Measurements from ENCODE around the gene TMEM183A.
A peak's percentile ranks its signal among the peaks of the same experiment; 100 is the strongest.

Gene TMEM183A

DNA sequence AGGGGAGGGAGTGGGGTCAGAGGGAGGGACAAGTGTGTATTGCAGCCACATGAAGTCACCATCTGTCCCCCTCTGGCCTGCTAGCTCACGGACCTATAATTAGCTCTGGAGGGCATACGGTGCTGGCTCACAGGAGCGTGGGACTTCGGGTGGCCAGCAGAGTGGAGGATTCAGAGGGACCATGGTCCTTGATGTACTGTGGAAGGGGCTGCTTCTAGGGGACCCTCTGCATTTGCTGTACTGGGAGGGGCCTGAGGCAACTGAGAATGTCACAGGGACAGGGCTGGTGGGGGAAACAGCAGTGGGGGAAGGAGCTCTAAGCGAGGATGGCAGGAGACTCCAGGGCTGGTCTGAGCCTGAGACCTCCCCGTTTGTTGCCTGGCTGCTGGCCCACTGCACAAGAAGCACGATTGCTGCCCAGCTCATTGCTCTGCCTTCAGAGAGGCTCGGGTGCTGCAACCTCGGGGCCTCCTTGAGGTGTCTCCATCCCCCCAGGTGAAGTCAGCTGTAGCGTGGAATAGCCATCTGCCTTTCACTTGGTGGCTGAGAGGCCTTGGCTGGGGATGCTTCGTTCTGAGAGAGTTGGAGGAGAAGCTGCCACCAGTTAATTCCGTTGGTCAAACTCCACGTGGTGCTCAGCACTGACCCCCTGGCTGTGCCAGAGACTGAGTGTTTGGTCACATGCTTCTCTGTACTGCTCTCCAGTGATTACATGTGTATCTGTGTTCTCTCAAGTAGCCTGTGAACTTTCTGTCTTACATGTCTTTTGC lies 21.8 kb downstream of the TMEM183A start:
- DNase-seq = peak in 1 of 51 donors; percentile 14

DNA sequence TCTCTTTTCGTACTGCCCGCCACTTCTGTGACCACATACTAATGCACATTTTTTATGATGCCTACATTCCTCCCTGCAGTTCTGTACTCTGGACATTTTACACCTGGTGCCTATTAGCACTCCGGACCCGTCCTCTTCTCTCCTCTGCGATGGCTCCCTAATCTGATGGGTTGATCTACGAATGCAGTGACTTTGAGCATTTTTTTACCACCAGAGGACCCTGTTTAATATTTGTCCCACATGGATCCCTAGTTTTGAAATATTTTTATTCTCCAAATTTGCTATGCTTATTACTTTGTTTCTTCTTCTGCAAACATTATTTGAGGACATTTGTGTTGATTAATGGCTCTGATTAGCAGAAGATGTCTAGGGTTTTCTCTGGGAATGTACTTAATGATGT lies 24.3 kb downstream of the TMEM183A start:
- DNase-seq = no peak

DNA sequence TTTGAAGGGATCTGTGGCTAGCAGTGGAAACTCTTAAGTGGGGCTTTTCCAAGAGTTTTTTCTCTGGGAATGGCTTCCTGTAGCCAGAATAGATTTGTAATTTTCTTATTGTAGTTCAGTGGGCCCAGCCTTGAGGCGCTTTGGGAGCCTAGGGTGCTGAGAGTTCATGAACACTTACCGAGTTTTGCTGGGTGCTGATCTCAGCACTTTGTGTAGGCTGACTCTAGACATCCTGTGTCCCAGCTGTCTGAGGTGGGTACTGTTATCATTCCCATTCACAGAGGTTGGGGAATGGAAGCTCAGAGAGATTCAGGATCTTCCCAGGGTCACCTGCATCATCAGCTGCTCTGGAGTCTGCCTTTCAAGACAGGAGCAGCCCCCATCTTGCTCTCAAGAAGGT lies 26.1 kb downstream of the TMEM183A start:
- DNase-seq = no peak

DNA sequence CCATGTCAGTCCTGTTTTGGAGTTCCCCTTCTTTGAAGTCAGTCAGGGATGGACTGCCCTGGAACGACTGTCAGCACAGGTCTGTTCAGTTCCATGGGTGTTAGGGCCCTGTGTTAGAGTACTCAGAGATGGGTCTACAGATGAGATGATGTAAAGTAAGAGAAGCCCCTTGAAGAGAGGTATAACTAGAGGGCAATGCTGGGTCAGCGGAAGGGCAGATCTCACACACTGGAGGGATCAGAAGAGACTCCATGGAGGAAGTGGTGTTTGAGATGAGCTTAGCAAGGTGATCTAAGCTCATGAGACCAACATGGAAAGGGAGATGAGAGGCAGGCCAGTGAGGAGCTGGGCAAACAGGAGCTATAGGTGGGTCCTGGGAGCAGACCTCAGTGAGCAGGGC lies 26.7 kb downstream of the TMEM183A start:
- no peak for DNase-seq

DNA sequence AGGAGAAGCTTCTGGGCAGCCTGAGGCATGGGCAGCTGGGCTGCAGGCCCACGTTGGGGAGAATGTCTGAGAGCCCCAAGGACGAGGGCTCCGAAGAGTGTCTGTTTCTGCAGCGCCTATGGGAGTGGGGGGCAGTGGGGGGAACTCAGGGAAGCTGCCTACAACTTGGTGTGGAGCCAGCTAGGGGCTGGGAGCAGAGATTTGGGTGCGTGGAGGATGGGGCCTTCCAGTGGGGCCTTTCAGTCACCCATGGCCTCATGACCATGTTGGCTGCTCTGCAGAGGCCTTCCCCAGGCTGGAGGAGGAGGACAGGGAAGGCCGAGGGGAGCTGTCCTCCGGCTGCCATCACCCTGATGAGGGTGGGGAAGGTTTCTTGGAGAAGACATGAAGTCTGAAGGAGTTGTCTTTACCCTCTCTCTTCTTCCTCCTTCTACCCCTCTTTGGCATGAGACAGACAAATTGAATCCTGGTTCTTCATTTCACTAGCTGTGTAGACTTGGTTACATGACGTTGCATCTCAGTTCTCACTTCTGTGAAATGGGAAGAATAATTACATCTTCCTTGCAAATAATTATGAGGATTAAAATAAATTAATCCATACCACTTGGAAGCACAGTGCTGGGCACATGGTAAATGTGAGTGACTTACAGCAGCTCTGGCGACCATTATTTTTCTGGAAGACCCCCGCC lies 27.4 kb downstream of the TMEM183A start:
- no peak for DNase-seq

DNA sequence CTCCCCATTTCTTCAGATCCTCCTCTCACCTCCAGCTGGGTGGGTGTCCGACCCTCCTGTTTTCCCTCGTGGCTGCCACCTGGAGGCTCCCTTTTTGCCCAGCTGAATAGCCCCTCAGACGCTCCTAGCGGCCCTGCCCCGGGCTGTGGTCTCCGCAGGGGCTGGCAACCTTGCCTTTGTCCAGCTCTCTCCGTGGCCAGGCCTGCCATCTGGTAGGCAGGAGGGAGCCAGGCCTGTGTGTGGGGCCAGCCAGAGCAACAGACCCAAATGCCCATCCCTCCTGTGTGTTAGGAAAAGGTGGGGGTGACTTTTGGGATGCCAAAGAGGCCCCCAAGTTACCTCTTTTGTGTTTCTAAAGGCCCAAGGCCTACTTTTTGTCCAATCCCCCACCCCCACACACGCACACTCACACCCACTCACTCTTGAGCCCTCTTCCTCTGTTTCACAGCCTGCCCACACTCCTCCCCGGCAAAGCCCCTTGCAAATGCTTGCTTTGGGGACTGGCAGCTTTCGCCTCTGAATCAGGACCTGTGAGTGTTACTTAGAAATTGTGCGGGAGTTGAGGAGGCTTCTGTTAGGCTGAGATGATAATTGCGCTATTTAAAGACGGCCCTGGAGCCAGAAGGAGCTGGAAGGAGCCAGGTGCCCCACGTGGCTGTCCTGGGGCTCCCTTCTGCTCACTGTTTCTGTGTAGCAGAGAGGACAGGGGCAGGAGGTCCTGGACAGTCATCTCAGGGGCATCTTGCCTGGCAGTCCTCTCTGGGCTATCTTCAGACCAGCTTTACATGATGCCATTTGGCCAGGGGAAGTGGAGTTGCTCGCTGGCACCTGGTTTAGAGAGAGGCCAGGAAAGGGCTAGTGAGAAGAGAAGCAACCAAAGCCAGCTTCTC lies 28.2 kb downstream of the TMEM183A start:
- peak in 1 of 51 donors; percentile 45 for DNase-seq

DNA sequence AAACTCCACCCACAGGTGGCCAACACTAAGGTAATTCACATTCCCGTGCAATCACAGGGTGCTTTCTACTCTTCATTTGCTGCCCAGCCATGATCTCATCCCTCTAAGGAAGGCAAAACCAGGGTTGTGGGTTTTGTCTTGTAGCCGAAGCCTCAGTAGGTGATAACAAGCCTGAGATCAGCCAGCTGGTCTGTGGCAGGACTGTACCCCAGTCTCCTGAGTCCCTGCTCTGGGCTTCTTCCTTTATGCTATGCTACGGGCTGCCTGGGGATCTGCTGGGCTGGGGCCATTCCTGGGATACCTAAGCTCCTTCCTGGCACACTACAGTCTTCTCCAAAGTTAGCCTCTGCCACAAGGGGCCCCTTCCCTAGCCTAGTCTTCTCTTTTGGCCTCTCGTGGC lies 29.0 kb downstream of the TMEM183A start:
- DNase-seq = no peak

DNA sequence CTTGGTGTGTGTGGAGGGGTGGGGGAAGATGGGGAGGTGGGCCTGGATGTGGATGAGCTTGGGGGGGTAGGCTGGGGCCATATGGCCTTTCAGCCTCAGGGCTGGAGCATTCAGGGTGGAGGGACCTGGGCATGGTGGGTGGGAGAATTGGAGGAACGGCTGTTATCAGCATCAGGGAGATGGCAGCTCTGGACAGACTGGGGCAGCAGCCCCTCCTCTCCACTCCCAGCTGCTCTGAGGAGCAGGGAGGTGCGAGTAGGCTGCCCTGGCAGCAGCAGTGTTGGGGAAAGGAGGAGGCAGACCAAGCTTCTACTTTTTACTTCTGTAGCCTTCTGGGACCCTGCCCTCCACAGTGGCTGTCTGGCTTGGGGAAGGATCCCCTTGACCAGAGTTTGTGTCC lies 29.4 kb downstream of the TMEM183A start:
- DNase-seq = no peak

DNA sequence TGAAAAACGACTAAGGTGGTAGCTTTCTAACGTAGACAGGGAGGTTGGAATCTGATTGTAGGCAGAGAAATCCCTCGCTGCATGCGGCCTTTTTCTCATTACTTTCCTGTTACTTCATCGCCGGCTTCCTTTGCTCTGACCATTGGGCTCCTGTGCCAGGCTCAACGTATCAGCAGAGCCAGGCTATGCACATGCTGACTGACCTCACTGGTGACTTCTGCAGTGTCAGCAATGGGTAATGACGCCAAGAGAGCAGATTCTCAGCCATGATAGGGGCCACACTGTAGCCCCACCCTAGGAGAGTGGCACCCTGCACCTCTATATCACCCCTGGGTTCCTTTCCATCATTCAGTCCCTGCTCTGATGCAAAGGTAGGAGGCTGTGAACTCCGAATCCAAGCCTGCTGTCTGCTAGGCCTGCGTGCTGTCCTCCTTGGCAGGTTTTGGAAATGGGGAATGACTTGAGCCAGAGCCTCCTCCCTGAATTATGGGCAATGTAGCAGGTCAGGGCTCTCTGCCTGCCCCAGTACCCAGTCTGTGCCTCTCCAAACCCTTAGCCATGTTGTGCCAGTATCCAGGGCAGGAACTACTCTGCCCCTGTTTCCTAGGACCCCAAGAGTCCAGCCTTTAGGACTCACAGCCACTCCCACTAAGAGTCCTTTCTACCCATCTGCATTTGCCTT lies 30.5 kb downstream of the TMEM183A start:
- DNase-seq = no peak

DNA sequence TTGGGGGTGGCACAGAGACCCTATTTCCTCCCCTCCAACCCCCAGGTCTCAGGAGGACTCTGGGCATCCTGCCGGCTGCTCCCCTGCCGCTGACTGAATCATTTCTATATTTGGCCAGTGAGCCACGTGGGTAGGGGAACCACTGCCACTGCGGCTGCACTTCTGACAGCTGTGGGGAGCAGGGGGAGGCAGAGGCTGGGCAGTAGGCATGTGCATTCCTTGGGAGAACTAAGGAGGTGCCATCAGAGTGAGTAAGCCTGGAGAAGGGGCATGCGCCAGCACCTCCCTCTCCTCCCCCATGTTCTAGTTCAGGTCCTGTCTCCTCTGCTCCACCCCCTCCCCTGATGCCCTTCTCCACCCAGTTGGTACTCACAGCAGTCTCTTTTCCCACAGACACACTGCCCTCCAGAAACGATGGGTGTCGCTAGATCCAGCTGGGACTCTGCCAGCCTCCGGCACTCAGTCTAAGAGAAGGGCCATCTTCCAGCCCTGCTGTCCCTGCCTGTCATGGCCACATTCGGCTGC lies 31.1 kb downstream of the TMEM183A start:
- DNase-seq = peak in 29 of 51 donors; percentile 20 to 80 (median 53)

DNA sequence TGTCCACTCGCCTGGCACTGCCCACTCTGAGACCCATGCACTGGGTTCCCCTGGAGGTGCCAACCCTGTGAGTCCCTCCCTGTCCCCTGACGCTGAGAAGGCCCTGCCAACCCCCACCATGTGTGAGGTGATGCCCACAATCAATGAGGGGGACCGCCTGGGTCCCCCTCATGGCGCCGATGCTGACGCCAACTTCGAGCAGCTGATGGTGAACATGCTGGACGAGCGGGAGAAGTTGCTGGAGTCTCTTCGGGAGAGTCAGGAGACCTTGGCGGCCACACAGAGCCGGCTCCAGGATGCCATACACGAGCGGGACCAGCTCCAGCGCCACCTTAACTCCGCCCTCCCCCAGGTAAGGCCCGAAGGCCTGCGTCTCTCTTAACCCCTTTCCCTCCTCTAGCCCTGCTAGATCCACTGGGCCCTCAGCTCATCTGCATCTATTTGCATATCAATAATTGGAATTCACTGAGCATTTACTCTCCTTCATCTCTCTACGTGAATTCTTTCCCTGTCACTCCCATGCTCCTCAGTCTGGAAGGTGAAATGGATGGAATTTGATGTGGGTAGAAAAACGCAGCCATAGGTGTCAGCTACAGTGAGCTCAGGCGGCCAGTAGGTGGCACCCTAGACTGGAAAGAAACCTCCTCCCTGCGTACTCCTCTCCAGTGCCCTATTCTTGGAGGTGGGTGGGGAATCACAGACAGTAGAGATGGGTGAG lies 31.9 kb downstream of the TMEM183A start:
- DNase-seq = peak in 42 of 51 donors; percentile 9 to 82 (median 50)

DNA sequence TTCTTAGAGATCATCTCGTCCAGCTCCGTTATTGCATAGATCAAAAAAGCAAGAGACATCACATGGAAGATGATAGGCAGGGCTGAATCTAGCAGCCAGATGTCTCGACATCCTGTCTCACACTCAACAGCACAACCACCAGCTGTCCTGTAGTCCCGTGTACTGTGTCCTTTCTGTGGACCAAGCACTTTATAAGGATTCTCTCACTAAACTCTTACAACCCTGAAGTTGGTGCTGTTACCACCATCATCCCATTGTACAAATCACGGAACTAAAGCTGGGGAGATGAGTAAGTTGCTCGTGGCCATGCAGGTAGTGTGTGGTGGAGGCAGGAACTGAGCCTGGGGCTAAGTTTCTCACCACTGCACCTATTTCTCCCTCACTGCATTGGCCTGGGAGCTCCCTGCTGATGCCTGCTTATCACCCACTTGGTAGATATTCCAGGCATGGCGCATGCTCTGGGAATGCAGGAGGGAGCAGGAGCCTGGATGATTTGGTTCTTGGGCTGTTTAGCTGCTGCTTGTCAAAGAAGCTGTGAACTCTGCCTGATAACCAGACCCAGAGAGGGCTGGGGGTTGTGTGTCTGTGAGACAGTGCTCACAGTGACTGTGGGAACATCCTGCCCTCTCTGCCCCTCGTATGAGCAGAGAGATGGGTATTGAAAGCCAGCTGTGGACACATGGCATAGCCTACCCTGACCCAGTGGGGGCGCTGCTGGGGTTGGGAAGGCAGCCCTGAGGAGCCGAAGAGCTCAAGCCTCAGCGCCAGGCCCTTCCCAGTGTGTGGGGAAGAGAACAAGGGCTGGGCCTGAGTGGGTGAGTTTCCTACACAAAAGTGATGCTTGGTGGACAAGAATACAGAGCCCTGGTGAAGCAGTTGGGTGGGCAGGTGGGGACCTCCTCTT lies 32.7 kb downstream of the TMEM183A start:
- DNase-seq = no peak

DNA sequence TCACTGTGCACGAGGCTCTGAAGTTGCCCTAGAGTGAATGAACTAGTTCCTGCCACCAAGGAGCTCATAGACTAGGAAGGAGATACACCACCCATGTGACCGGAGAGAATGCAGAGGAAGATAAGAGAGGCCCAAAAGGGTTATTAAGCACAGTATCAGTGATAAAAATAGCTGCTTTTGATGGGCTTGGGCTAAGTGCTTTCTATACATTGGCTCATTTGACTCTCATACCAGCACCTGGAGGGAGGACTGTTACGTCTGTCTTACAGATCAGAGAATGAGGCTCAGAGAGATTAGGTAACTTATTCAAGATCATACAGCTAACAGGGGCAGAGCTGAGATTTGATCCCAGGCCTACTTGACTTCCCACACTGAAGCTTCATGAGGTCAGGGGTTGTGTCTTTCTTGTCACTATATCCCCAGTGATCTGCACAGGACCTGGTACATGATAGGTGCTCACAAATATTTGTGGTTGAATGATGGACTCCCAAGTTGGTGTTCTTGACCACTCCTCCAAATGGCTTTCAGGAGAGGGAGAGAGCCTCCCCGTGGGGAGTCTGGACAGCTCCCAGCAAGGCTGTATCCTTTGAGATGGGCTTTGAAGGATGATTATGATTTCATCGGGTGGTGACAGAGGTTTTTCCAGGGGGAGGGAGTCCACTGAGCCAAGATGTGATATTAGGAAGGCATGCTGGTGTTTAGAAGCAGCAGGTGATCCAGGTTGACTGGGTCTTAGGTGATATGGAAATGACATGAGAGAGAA lies 33.5 kb downstream of the TMEM183A start:
- DNase-seq = no peak

DNA sequence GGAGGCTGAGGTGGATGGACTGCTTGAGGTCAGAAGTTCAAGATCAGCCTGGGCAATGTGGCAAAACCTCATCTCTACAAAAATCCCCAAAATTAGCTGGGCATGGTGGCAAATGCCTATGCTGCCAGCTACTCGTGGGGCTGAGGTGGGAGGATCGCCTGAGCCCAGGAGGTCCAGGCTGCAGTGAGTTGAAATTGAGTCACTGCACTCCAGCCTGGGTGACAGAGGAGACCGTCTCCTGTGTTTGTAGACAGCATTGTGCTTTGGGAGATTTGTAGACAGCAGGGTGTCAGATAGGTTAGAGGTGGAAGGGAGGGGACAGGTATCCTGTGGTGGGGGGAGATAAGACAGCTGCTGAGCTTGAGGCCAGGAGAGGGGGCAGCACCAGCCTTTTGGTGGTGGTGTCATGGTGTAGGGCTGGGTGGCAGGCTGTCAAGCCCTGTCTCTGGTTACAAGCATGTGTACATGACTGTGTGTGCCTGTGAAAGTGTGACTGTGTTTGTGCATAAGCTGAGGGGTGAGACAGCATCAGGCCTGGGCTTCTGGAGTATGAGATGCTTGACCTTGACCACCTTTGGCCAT lies 34.3 kb downstream of the TMEM183A start:
- DNase-seq = peak in 1 of 51 donors; percentile 23

DNA sequence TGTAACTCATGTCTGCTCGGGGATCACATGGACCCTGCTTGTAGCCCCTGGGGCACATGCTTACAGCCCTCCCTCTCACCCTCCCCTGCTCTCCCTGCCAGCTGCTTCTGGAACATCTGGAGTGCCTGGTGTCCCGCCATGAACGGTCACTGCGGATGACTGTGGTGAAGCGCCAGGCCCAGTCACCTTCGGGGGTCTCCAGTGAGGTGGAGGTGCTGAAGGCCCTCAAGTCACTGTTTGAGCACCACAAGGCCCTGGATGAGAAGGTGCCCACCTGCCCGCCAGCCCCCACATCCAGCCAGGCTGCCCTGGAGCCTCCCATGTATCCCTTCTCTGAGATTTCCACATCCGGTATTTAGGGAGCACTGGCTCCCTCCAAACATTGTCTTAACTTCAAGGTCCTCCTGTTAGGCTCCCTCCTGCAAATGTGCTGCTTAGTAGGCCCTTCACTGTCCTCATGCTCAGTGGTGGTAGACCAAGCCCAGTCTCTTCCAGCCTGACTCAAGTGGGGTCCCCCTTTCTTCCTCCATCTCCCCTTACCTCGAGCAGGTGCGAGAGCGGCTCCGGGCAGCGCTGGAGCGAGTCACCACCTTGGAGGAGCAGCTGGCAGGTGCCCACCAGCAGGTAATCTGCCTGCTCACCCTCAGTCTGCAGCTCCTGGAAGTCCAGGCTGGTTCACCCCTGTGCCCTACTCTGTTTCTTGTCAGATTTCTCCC lies 36.8 kb downstream of the TMEM183A start:
- DNase-seq = no peak

DNA sequence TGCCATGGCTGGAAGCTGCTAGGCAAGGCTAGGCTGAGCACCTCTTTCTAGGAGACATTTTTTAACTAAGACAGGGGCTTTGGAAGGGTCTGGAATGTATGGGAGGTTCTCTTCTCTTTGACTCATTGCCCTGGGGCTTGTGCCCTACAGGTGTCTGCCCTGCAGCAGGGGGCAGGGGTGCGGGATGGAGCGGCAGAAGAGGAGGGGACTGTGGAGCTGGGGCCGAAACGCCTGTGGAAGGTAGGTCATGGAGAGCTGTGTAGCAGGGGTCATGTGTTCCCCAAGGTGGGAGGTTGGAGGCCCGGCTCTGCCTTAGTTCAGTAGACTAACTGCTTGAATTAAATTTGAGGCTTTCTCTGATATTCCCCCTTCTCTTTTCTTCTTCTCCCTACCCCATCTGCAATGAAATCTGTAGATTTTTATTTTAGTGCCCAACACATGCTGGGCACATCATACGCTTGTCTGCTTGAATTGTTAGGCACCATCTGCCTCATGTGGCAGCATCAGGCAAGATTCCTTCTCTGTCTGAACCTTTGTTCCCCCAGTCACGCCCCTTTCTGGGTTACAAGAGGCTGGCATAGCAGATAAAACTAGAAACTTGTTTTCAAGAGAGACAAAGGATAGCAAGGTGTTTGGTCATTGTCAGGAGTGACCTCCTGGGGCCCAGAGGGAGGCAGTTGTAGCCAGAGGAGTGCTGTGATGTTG lies 37.5 kb downstream of the TMEM183A start:
- DNase-seq = no peak

DNA sequence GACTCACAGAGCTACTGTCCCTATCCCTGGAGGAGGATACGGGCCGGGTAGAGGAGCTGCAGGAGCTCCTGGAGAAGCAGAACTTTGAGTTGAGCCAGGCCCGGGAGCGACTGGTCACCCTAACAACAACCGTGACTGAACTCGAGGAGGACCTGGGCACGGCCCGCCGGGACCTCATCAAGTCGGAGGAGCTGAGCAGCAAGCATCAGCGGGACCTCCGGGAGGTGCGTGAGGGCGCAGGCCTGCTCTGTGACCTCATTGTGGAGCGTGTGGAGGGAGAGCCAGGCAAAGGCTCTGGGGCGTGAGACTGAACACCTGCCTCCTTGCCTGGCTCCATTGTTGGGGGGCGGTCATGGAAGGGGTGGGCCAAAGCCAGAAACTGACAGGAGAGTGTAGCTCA lies 38.2 kb downstream of the TMEM183A start:
- DNase-seq = no peak
